Hematopoietic multipotent progenitor cell (in vitro differentiated cells): ENCODE results near the gene MFSD2A. TPM values are rescaled to one million over a fixed set of nuclear protein-coding genes. Genes with fewer than 3 reads are reported as not detected.
"Not testable (repeated sequence)": the region's sequence is repeated elsewhere in the genome, so short reads cannot be mapped to it uniquely, and the experiment has no call there.

Experiments used
- DNase-seq, 3 donors: peaks; one replicate each; pipeline ENCODE4 v3.0.0-alpha.2; 2011 to 2015; ENCODE audit warnings: low read depth in 2 of 3, low spot score in 2 of 3
- total RNA-seq: library from RNA; depleted of rRNA; stranded (reverse); fragments of >200 nt; gene quantifications from one replicate; pipeline ENCODE4 v1.2.3, GENCODE V29; 2012

MFSD2A gene
- total RNA-seq, 1 donor, result 2.4 TPM

DNA sequence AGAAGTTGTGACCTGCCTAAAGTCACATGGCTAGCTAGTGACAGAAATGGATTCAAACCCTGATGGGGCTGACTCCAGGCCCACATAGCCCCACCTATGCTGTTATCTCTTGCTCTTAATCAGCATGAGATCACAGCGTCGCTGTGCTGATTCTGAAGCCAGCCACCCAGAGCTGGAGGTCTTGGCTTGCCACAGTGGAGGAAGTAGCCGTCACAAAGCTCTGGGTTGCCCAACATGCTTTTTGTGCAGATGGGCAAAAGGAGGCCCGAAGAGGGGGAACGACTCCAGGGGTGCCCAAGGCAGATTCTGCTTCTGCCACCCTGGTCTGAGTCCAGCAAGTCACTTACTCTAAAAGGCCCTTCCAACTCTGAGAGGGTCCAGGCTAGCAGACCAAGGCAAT is 14.7 kb upstream of the MFSD2A start:
- DNase-seq, result peak in 1 of 3 donors; percentile 35

DNA sequence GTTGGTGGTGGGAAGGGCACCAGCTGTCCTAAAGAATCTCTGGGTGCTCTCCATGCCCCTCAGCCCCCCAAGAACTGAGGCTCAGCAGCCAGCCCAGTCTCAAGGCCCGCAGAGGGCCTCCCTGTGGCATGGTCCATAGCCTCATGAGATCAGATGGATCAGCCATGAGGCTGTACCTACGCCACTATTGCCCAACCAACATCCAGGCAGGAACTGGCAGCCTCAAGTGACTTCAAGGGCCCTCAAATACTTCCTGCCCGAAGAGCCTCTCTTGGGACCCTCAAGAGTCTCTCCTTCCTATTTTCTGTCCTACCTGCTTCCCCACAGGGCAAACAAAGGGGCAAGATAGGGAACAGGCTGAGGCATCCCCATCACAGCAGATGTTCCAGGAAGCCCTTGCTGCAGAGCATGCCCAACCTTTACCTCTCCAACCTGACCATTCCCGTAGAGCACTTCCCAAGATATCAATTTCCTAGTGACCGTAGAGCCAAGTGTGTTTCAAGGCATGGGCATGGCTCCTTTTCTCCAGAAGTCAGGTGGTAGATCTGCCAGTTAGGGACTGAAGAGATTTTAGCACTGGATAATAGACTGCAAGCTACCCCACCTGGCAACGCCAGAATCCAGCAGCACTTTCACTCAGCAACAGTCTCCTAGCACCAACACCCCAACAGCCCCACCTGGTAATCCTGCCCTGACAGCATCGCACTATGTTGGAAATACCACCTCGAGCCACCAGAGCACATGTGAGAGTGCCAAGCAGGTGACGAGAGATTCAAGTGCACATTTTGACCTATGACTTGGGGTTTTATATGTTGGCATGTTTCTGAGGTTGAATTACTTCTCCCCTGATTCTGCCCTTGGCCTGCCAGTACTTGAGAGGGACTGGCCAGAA is 13.7 kb upstream of the MFSD2A start:
- no peak for DNase-seq

DNA sequence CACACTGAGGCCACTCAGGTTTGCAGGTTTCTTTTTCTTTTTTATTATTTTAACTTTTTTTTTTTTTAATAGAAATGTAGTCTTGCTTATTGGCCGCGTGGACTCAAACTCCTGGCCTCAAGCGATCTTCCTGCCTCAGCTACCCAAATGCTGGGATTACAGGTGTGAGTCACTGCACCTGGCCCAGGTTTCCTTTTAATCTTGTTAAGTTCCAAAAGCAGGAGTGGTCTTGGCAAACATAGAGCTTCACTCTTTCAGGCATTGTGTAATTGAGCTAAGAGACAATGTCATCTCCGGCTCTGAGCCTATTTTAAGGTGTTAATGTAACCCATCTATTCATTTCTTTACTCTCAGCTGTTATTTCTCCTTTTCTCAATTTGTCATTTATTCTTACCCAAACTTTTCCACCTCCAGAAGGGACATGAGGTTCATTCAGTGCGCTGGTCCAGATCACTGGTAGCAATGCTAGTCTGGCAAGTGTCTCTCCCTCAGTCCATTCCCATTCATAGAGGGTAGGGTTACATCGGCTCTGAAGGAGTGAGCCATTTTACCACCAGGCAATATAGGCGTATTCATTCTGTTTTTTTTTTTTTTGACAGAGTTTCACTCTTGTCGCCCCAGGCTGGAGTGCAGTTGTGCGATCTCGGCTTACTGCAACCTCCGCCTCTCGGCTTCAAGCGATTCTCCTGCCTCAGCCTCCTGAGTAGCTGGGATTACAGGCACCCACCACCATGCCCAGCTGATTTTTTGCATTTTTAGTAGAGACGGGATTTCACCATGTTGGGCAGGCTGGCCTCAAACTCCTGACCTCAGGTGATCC is 11.3 kb upstream of the MFSD2A start:
- no peak for DNase-seq

DNA sequence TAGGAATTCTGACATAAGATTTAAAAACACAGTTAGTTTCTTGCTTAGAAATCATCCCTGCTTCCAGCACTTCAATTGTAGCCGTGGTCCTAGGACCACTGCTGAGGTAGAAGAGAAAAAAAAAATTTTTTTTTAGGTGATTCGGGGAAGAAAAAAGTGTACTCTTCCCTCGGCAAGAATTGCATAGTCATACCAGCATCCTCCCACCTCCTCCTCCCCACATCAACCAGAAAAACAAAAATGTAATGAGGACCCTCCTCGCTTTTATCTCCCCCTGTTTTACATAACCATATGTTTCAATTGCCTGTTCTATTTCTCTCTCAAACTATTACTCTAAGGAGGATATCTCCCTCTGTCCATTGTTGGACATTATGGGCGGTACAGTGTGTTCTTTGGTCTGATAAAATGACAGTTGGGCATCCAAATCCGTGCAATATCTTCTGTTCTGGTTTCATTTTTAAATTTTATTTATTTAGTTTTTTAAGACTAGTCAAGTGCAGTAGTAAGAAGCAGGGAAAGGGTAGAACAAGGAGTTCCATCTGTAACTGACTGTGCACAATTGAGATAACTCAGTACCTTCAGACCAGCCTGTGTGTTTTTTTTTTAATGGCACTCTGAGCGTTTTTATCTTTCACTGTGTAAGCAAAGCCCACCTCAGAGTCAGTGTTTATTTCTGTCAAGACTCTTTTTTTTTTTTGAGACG is 10.4 kb upstream of the MFSD2A start:
- no peak for DNase-seq

DNA sequence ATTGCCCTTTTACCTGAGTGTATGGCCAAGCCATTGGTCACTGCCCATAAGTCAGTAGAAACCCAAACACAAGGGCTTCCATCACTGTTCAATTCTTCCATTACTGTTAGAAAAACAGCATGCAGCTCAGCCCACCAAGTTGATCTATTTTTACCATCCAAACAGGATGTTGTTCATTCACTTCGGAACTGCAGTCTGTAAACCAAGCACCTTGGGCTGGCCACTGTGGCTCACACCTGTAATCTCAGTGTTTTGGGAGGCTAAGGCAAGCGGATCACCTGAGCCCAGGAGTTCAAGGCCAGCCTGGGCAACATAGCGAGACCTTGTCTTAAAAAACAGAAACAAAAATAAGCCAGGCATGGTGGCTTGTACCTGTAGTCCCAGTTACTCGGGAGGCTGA is 8.7 kb upstream of the MFSD2A start:
- no peak for DNase-seq

DNA sequence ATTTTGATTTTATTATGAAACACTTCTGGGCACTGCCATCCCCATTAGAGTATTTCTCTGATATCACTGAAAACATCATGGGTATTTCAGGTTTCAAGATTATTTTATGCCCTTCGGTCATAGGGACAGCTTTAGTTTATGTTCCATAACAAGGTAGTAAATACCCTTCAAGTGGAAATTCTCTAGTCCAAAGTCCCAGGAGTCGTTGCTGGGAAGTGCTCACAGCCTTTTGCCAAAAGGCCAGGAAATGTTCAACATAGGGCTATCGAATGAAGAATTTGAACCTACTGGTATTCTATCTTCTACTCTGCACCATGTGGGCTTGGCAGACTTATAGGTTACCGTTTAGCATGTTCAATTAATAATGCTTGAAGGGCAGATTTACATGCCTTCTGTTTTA is 7.7 kb upstream of the MFSD2A start:
- no peak for DNase-seq

DNA sequence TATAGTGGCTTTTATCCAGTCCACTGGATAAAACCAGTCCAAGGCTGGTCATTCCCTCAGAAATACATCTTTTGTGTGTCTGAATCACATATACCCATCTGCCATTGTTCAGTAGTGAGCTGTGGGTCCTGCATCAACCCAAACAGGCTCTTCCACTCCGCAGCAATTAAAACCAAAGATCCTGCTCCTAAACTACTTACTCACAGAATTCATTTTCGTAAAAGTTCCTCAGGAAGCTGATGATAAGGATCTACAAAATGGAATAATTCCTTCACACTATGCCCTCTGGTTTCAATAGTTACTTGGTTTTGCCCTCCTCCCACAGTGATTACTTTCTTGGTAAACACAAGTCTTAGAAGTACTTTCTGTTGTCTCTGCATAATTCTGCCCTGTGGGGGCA is 5.1 kb upstream of the MFSD2A start:
- no peak for DNase-seq

DNA sequence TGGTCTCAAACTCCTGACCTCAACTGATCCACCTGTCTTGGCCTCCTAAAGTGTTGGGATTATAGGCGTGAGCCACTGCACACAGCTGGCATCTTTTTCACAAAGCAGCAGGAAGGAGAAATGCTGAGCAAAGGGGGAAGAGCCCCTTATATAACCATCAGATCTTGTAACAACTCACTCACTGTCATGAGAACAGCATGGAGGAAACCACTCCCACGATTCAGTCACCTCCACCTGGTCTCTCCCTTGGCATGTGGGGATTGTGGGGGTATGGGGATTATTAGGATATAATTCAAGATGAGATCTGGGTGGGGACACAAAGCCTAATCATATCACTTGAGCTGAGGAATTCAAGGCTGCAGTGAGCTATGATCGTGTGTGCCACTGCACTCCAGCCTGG is 3.0 kb upstream of the MFSD2A start:
- no peak for DNase-seq

DNA sequence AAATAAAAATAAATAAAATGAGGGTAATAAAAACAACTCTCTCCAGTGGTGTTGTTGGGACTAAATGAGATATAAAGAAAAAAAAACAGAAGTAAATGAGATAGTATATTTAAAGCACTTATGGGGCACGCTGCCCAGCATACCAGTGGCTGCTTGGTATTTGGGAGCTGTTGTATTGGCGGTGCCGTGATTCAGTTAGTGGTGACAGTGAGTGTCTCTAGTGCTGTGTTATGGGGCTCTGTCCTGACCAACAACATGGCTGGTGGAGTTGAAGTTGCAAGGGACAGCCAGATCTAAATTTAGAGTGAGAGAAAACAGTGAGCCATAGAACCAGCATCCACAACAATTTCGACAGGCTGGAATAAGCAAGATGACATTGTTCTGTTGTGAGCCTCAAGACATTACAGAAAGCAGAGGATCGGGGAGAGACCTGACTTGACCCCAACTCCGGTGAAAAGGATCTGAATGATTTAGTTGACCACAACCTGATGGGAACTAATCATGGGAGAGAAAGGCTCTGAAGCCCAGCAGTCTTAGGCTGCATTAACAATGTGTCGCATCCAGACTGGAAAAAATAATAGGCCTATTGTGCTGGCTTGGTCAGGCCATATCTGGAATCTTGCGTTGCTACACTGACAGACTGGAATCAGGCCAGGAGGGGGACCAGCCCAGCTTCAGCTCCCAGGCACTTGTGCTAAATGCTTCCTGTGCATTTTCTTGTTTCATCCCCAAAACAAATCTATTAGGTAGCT is 2.4 kb upstream of the MFSD2A start:
- DNase-seq, result no peak

DNA sequence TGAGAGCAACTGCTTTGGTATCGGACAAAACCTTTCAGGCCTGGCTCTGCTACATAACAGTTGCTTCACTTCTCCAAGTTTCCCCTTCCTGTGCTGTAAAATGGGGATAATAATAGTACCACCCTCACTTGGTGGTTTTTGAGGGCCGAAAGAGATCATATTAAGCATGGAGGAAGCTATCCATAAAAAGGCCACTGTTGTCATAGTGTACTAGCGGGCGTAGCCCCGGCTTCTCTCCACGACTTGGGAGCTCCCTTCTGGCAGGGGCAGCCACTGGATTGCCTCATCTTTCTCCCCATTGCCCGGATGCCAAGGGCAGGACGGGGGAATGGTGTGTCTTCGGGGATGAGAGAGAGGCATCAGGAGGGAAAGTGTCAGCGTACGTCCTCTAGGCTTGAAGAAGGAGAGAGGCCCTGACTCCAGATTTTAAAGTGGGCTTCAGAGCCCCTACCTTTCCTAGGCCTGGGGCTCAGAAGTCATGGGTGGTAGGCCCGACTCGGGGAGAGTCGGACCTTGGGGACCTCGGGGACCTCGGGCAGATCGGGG is 548 bp upstream of the MFSD2A start:
- no peak for DNase-seq

DNA sequence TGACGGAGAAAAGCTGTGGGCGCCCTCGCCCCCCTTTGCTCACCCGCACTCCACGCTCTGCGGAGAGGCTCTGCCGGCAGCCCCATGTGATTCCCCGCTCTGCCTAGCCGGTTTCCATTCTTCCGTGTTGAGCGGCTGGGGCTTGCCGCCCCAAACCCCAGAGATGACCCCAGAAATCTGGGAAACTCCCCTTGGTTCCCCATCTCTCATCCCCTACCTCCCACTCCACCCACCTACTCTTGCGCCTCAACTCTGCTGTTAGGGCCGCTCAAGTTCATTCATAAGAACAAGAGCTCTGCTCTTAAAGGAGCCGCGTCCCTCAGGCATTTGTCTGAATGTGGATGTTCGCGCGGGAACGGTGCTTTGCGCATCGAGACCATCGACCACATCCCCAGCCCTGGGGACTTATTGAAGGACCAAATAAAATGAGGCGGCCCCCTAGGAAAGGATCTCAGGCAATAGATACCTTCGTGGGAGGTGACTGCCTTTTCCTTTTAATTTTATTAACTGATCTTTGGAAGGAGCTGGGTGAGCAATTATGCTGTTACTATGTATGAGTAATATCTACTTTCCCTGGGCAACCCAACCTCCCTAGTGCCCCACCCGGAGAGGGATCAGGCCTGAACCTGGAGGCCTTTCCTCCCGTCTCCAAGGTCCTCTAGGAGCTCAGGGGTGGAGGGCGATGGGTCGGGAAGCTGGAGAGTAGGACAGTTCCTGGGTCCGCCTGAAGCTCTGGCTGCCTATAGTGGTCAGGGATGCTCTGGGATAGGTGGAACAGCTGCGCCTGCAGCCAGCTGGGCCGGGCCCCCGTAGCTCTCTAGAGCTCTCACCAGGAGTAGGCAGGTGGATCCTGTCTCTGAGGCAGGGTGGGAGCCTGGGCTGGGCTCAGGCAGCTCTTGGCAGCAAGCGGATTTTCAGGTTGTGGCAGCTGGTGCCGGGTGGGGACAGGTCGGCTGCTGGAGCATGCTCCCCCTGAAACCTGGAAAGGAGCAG is 898 bp downstream of the MFSD2A start:
- peak in 1 of 3 donors; percentile 40 for DNase-seq

DNA sequence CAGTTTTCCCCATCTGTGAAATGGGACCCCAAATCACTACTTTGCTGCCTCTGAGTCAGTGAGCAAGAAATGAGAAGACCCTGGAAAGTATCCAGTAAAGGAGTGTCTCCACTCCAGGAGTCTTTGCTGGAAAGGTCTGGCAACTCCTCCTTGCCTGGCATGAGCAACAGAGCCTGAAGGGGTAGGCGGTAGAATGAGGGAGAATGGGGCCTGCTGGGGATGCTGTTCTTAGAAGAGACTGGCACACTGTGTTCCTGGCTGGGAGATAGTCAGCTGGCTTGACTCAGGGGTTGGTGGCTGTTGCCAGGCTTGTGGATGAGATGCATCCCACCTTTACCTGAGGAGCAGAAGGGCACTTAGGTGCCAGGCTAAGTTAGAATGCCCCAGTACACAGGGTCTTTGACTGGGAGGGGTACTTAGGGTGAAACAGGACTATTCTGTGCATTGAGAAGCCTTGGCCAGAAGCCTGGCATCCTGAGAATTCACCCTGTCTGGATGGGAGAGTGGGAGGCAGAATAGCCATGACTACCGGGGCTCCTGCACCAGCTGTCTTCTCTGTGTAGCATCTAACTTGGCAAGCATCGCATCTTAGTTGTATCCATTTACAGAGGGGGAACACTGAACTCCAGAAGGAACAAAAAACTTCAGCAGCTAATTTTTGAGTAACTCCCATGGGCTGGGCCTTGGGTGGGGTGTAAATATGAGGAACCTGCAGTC is 2.5 kb downstream of the MFSD2A start:
- DNase-seq, result no peak

DNA sequence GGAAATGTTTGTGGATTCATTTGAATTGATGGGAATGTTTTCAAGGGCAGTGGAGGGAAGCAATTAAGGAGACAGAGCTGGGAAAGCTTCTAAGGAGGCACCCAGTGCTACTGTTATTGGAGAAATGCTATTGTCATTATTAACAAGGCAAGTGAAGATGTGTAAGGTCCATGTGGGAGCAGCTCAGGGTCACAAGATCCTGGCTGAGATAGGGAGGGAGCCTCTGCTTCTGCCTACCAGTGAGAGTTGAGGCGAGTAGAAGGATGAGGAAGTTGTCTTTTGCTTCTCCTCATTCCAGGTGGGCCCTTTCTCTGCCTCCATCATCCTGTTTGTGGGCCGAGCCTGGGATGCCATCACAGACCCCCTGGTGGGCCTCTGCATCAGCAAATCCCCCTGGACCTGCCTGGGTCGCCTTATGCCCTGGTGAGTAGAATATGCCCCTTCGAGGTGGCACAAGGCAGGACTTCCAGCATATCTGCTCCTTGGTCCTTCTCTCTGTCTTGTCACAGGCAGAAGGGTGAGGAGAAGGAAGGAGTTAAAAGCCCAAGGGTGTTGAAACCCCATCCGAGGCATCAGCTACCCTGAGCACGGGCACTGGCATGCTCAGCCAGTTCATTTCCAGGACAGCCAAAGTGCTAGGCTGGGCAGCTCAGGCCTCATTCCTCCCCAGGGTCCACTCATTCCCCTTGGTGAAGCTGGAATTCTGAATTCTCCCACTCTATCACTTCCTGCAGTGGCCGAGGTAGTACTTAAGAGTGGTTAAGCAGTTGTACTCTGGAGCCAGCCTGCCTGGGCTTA is 3.7 kb downstream of the MFSD2A start:
- no peak for DNase-seq

DNA sequence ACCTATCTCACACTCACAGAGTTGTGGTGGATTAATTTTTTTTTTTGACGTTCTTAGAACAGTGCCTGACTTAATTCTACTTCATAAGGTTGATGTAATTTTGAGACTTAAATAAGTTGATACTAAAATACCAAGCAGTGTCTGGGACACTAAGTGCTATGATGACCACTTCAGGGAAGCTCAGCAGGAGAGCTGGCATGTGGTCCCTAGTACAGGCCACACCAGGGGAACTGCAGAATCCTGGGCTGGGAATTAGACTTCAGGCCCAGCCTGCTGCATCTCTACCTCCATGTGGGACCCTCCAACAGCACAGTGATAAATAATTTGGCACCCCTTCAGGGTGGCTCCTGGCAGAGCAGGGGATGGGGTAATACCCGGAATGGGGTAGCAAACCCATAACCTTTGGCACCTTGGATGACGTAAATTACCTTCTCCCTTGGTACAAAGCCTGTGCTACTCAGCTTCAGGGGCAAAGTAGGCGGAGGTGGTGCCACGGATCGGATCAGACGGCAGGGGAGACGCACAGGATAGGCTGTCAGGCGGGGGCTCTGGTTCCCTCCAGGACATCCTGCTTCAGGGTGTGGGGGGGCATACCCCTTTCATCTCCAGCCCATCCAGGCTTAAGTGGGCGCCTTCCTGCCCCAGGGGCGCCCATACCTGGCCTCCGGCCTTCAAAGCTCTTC is 4.8 kb downstream of the MFSD2A start:
- DNase-seq, result peak in 1 of 3 donors; percentile 26

DNA sequence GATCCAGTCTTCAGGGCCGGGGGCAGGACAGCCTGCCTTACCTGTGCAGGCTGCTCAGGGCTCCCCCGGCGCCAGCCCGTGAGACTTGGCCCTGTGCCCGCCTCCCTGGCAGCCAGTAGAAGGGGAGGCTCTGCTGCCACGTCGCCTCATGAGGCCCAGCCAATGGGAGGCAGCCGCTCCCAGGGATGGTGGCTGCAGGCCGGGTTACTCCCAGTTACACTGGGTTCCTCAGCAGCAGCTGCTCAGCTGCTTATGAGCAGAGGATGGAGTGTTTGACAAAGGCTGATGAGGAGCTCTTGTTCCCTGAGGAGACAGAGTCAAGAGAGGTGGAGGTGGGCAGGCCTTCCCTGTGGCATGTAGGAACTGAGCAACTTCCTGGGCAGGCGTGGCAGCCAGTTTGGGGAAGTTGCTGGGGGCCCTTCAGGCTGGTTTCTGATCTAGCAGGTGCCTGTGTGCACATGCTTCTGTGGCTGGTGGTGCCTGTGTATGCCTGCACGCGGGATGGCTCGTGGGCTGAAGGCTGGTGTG is 5.5 kb downstream of the MFSD2A start:
- peak in 2 of 3 donors; percentile 85 to 87 for DNase-seq

DNA sequence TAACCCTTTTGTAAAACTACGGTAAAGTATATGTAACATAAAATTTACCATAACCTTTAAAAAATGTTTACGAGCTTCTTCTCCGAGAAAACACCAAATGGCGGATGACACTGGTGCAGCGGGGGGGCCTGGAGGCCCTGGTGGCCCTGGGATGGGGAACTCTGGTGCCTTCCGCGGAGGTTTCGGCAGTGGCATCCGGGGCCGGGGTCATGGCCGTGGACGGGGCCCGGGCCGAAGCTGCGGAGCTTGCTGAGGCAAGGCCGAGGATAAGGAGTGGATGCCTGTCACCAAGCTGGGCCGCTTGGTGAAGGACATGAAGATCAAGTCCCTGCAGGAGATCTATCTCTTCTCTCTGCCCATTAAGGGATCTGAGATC is 7.5 kb downstream of the MFSD2A start:
- no peak for DNase-seq

DNA sequence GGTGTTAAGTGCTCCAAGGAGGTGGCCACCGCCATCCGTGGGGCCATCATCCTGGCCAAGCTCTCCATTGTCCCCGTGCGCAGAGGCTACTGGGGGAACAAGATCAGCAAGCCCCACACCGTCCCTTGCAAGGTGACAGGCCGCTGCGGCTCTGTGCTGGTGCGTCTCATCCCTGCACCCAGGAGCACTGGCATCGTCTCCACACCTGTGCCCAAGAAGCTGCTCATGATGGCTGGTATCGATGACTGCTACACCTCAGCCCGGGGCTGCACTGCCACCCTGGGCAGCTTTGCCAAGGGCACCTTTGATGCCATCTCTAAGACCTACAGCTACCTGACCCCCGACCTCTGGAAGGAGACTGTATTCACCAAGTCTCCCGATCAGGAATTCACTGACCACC is 8.0 kb downstream of the MFSD2A start:
- not testable (repeated sequence) for DNase-seq
